Measurements from ENCODE around the gene CALML6.

Gene CALML6

GRCh38 chr1:1957533-1957961 lies 42.5 kb downstream of the CALML6 start:
- Histone ChIP-seq H3K79me2 (ENCODE audit: control insufficient read depth, insufficient read depth, low read length, poor library complexity) (no peaks in the 10 kb centered on the region), H3K4ac (ENCODE audit: low read depth, low read length) (no peak overlapping the region), H3K4me3 (ENCODE audit: low read depth, low read length) (no peak overlapping the region), H3K23ac (ENCODE audit: low read length) (no peak overlapping the region), H3K27ac (ENCODE audit: low read depth, low read length) (no peak overlapping the region), H3K14ac (ENCODE audit: low read length) (no peak overlapping the region), H2AK5ac (ENCODE audit: low read length) (no peak overlapping the region), H3K4me2 (ENCODE audit: low read length) (no peak overlapping the region), H3K9ac (ENCODE audit: low read length) (no peak overlapping the region), H4K91ac (ENCODE audit: low read depth, low read length) (no peak overlapping the region), H4K8ac (ENCODE audit: low read depth, low read length) (no peak overlapping the region), H3K4me1 (ENCODE audit: control insufficient read depth in 1 of 2, insufficient read depth in 2 of 2, low read length in 2 of 2) (peaks cover 0 to 2% of the 10 kb centered on the region in 2 experiments), H3K18ac (ENCODE audit: low read length) (no peak overlapping the region), H4K12ac (ENCODE audit: low read depth, low read length) (no peak overlapping the region), H2AFZ (ENCODE audit: insufficient read depth, low read length, poor library complexity) (no peak overlapping the region), H3K27me3 (ENCODE audit: insufficient read depth, low read length) (no peaks in the 10 kb centered on the region), H3K36me3 (ENCODE audit: control insufficient read depth in 1 of 2, insufficient read depth in 2 of 2, low read length in 2 of 2) (no peaks in the 10 kb centered on the region), H2BK120ac (ENCODE audit: insufficient read depth, low read length, poor library complexity) (no peak overlapping the region), H3K9me3 (ENCODE audit: insufficient read depth, low read depth, low read length) (peaks cover 2% of the 10 kb centered on the region), H2BK12ac (ENCODE audit: low read length) (no peak overlapping the region), H2BK5ac (ENCODE audit: low read depth, low read length, poor library complexity) (no peak overlapping the region), H3K79me1 (ENCODE audit: low read length) (no peaks in the 10 kb centered on the region)
- no CpG with 5 or more reads among the region's 22 CpGs for WGBS (ENCODE audit: extremely low coverage, insufficient coverage, insufficient read length)
- no peak for DNase-seq

- Histone ChIP-seq H3K23ac (ENCODE audit: low read length) (no peak overlapping the region), H2AK5ac (ENCODE audit: low read length) (no peak overlapping the region), H2BK5ac (ENCODE audit: low read depth, low read length, poor library complexity) (no peak overlapping the region), H3K14ac (ENCODE audit: low read length) (no peak overlapping the region), H3K27me3 (ENCODE audit: insufficient read depth, low read length) (no peaks in the 10 kb centered on the region), H3K27ac (ENCODE audit: low read depth, low read length) (no peak overlapping the region), H4K91ac (ENCODE audit: low read depth, low read length) (no peak overlapping the region), H3K9me3 (ENCODE audit: insufficient read depth, low read depth, low read length) (peaks cover 2% of the 10 kb centered on the region), H3K79me1 (ENCODE audit: low read length) (no peaks in the 10 kb centered on the region), H3K36me3 (ENCODE audit: control insufficient read depth in 1 of 2, insufficient read depth in 2 of 2, low read length in 2 of 2) (no peaks in the 10 kb centered on the region), H3K79me2 (ENCODE audit: control insufficient read depth, insufficient read depth, low read length, poor library complexity) (no peaks in the 10 kb centered on the region), H2AFZ (ENCODE audit: insufficient read depth, low read length, poor library complexity) (no peak overlapping the region), H3K4me1 (ENCODE audit: control insufficient read depth in 1 of 2, insufficient read depth in 2 of 2, low read length in 2 of 2) (peaks cover 0 to 2% of the 10 kb centered on the region in 2 experiments), H3K4me2 (ENCODE audit: low read length) (no peak overlapping the region), H2BK12ac (ENCODE audit: low read length) (no peak overlapping the region), H3K18ac (ENCODE audit: low read length) (no peak overlapping the region), H4K8ac (ENCODE audit: low read depth, low read length) (no peak overlapping the region), H3K9ac (ENCODE audit: low read length) (no peak overlapping the region), H3K4ac (ENCODE audit: low read depth, low read length) (no peak overlapping the region), H3K4me3 (ENCODE audit: low read depth, low read length) (no peak overlapping the region), H4K12ac (ENCODE audit: low read depth, low read length) (no peak overlapping the region), H2BK120ac (ENCODE audit: insufficient read depth, low read length, poor library complexity) (no peak overlapping the region)
- no peak for DNase-seq
- no CpG with 5 or more reads among the region's 29 CpGs for WGBS (ENCODE audit: extremely low coverage, insufficient coverage, insufficient read length)
Observed at GRCh38 chr1:1958071-1958541, 43.0 kb downstream of the CALML6 start.

GRCh38 chr1:1959459-1959839 lies 44.4 kb downstream of the CALML6 start:
- DNase-seq: no peak
- no peak overlapping the region for H4K91ac ChIP-seq (ENCODE audit: low read depth, low read length)
- no CpG with 5 or more reads among the region's 12 CpGs for WGBS (ENCODE audit: extremely low coverage, insufficient coverage, insufficient read length)
- no peaks in the 10 kb centered on the region for H3K79me2 ChIP-seq (ENCODE audit: control insufficient read depth, insufficient read depth, low read length, poor library complexity)
- H2BK5ac ChIP-seq (ENCODE audit: low read depth, low read length, poor library complexity): no peak overlapping the region
- peaks cover 0 to 2% of the 10 kb centered on the region in 2 experiments for H3K4me1 ChIP-seq (ENCODE audit: control insufficient read depth in 1 of 2, insufficient read depth in 2 of 2, low read length in 2 of 2)
- H3K4ac ChIP-seq (ENCODE audit: low read depth, low read length): no peak overlapping the region
- no peak overlapping the region for H3K18ac ChIP-seq (ENCODE audit: low read length)
- no peak overlapping the region for H2BK12ac ChIP-seq (ENCODE audit: low read length)
- no peak overlapping the region for H2AK5ac ChIP-seq (ENCODE audit: low read length)
- no peak overlapping the region for H3K4me2 ChIP-seq (ENCODE audit: low read length)
- H2AFZ ChIP-seq (ENCODE audit: insufficient read depth, low read length, poor library complexity): no peak overlapping the region
- H3K4me3 ChIP-seq (ENCODE audit: low read depth, low read length): no peak overlapping the region
- no peak overlapping the region for H2BK120ac ChIP-seq (ENCODE audit: insufficient read depth, low read length, poor library complexity)
- no peaks in the 10 kb centered on the region for H3K79me1 ChIP-seq (ENCODE audit: low read length)
- H3K36me3 ChIP-seq (ENCODE audit: control insufficient read depth in 1 of 2, insufficient read depth in 2 of 2, low read length in 2 of 2): no peaks in the 10 kb centered on the region
- H4K12ac ChIP-seq (ENCODE audit: low read depth, low read length): no peak overlapping the region
- no peak overlapping the region for H3K27ac ChIP-seq (ENCODE audit: low read depth, low read length)
- peaks cover 2% of the 10 kb centered on the region for H3K9me3 ChIP-seq (ENCODE audit: insufficient read depth, low read depth, low read length)
- H3K14ac ChIP-seq (ENCODE audit: low read length): no peak overlapping the region
- H3K23ac ChIP-seq (ENCODE audit: low read length): no peak overlapping the region
- H3K9ac ChIP-seq (ENCODE audit: low read length): no peak overlapping the region
- H4K8ac ChIP-seq (ENCODE audit: low read depth, low read length): no peak overlapping the region
- no peaks in the 10 kb centered on the region for H3K27me3 ChIP-seq (ENCODE audit: insufficient read depth, low read length)

DNA sequence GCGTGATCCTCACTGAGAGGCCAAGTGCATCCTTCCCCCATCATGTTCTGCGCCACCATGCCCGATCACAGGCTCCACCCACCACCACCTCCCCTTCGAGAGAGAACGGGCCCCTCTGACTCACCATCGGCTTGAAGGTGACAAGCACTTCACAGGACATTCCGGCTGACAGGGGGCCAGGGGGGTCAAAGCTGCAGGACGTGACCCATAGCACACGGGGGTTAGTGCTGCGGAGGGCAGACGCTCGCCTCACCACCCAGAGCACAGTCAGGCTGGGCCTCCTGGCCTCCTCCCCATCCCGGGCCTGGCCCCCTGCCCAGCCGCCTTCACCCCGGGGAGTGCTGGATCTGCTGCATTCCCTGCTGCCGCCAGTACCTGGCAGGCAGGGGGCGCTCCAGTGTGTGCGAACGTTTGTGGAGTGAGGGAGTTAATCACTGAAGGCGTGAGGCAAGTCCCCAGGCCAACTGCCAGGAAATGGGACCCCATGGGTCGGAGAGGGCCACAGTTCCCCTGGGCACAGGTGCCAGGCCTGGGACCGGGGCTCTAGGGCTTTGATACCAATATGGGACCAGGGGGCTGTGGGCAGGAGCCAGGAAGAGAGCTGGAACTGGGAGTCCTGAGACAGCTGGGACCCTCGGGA lies 44.9 kb downstream of the CALML6 start:
- no peaks in the 10 kb centered on the region for H3K36me3 ChIP-seq (ENCODE audit: control insufficient read depth in 1 of 2, insufficient read depth in 2 of 2, low read length in 2 of 2)
- H2BK120ac ChIP-seq (ENCODE audit: insufficient read depth, low read length, poor library complexity): no peak overlapping the region
- DNase-seq: peak; percentile 69 to 84
- no peak overlapping the region for H4K12ac ChIP-seq (ENCODE audit: low read depth, low read length)
- no peak overlapping the region for H3K4ac ChIP-seq (ENCODE audit: low read depth, low read length)
- no peak overlapping the region for H3K9ac ChIP-seq (ENCODE audit: low read length)
- H3K27ac ChIP-seq (ENCODE audit: low read depth, low read length): no peak overlapping the region
- no peak overlapping the region for H3K4me3 ChIP-seq (ENCODE audit: low read depth, low read length)
- H3K23ac ChIP-seq (ENCODE audit: low read length): no peak overlapping the region
- H3K79me2 ChIP-seq (ENCODE audit: control insufficient read depth, insufficient read depth, low read length, poor library complexity): no peaks in the 10 kb centered on the region
- H3K4me2 ChIP-seq (ENCODE audit: low read length): peak overlapping the region; percentile 41
- no peak overlapping the region for H4K91ac ChIP-seq (ENCODE audit: low read depth, low read length)
- peaks cover under 1% of the 10 kb centered on the region for H3K9me3 ChIP-seq (ENCODE audit: insufficient read depth, low read depth, low read length)
- H3K18ac ChIP-seq (ENCODE audit: low read length): no peak overlapping the region
- H3K4me1 ChIP-seq (ENCODE audit: control insufficient read depth in 1 of 2, insufficient read depth in 2 of 2, low read length in 2 of 2): peaks cover 0 to 2% of the 10 kb centered on the region in 2 experiments
- WGBS (ENCODE audit: extremely low coverage, insufficient coverage, insufficient read length): no CpG with 5 or more reads among the region's 23 CpGs
- no peaks in the 10 kb centered on the region for H3K79me1 ChIP-seq (ENCODE audit: low read length)
- H2BK5ac ChIP-seq (ENCODE audit: low read depth, low read length, poor library complexity): no peak overlapping the region
- H4K8ac ChIP-seq (ENCODE audit: low read depth, low read length): no peak overlapping the region
- H3K14ac ChIP-seq (ENCODE audit: low read length): no peak overlapping the region
- H2BK12ac ChIP-seq (ENCODE audit: low read length): no peak overlapping the region
- H2AFZ ChIP-seq (ENCODE audit: insufficient read depth, low read length, poor library complexity): no peak overlapping the region
- no peak overlapping the region for H2AK5ac ChIP-seq (ENCODE audit: low read length)
- no peaks in the 10 kb centered on the region for H3K27me3 ChIP-seq (ENCODE audit: insufficient read depth, low read length)

Measured in trophoblast cell (in vitro differentiated cells and primary cell).